Suprapubic skin (tissue), 4 donors: Measurements from ENCODE around the gene CALML5.

ENCODE experiments used
- POLR2A ChIP-seq, 2 donors: fragments of 450-650 bp; IDR thresholded peaks; one replicate each; pipeline ENCODE4 v1.6.1; 2017; ENCODE audit warnings: antibody characterized with exemption in 2 of 2, mild to moderate bottlenecking in 2 of 2, moderate library complexity in 2 of 2
- POLR2AphosphoS5 ChIP-seq, 3 donors: sonication (generic); formaldehyde crosslinking; IDR thresholded peaks; one replicate each; pipeline ENCODE4 v1.6.1; 2017; ENCODE audit warnings: antibody characterized with exemption in 3 of 3
- TF ChIP-seq, protein P1 (sequence below), 2 donors: fragments of 200-600 bp in 1 of 2; fragments of 450-650 bp in 1 of 2; sonication (generic) in 1 of 2; IDR thresholded peaks; one replicate each; pipeline ENCODE4 v1.5.1; 2016 to 2019; ENCODE audit warnings: antibody characterized with exemption in 2 of 2, mild to moderate bottlenecking in 1 of 2, moderate library complexity in 1 of 2

DNA sequence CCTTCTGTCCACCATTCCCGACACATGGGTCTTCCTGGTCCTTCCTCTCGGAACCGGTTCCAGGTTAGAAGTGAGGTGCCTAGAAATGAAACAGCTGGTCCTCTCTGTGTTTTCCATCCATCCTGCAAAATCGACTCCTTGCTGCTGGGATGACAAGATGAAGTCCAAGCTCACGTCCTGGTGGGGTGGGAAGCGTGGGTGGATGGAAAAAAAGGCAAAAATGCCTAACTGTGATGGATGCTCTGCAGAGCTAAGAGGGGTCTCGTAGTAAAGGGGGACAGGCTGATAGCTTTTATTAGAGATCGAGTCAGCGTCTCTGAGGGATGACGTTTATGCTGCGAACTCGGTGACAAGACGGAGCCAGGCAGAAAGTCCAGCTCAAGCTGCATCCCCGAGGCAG is 14.1 kb downstream of the CALML5 start:
- TF ChIP-seq, protein P1, sequence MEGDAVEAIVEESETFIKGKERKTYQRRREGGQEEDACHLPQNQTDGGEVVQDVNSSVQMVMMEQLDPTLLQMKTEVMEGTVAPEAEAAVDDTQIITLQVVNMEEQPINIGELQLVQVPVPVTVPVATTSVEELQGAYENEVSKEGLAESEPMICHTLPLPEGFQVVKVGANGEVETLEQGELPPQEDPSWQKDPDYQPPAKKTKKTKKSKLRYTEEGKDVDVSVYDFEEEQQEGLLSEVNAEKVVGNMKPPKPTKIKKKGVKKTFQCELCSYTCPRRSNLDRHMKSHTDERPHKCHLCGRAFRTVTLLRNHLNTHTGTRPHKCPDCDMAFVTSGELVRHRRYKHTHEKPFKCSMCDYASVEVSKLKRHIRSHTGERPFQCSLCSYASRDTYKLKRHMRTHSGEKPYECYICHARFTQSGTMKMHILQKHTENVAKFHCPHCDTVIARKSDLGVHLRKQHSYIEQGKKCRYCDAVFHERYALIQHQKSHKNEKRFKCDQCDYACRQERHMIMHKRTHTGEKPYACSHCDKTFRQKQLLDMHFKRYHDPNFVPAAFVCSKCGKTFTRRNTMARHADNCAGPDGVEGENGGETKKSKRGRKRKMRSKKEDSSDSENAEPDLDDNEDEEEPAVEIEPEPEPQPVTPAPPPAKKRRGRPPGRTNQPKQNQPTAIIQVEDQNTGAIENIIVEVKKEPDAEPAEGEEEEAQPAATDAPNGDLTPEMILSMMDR (IDR thresholded peaks at IDR 0.05): no peak
- TF ChIP-seq POLR2A (IDR thresholded peaks at IDR 0.05) (no peak), POLR2AphosphoS5 (IDR thresholded peaks at IDR 0.05) (no peak)
